HepG2 (cell line): ENCODE measurements around the gene GDF15.

Experiments used
- CHD2 ChIP-seq: IDR thresholded peaks from 2 replicates; pipeline ENCODE4 v1.6.1; 2011; ENCODE audit warnings: low read depth, low read length, improper control_type of control experiment
- CTCF ChIP-seq: sonication (generic); formaldehyde crosslinking; IDR thresholded peaks from 2 replicates; pipeline ENCODE4 v1.5.0; 2020; ENCODE audit warnings: mild to moderate bottlenecking, missing genetic modification reagents, moderate library complexity
- FOXK1 ChIP-seq: sonication (generic); formaldehyde crosslinking; IDR thresholded peaks from 2 replicates; pipeline ENCODE4 v1.4.0; 2020; ENCODE audit warnings: low read depth, missing genetic modification reagents, borderline replicate concordance
- GTF2F1 ChIP-seq: fragments of 150-350 bp; IDR thresholded peaks from 2 replicates; pipeline ENCODE4 v1.6.1; 2014; ENCODE audit warnings: low read length
- KLF12 ChIP-seq: sonication (generic); formaldehyde crosslinking; IDR thresholded peaks from 2 replicates; pipeline ENCODE4 v1.4.0; 2020; ENCODE audit warnings: missing genetic modification reagents, borderline replicate concordance
- NFRKB ChIP-seq: fragments of 450-650 bp; IDR thresholded peaks from 2 replicates; pipeline ENCODE4 v1.6.1; 2017
- POLR2AphosphoS5 ChIP-seq: IDR thresholded peaks from 2 replicates; pipeline ENCODE4 v1.6.1; 2012; ENCODE audit warnings: low read depth, low read length
- SKI ChIP-seq: fragments of 450-650 bp; IDR thresholded peaks from one replicate; pipeline ENCODE4 v1.6.1; 2018; ENCODE audit warnings: mild to moderate bottlenecking; ENCODE audit not compliant: partially characterized antibody
- SMARCC2 ChIP-seq: fragments of 450-650 bp; IDR thresholded peaks from 2 replicates; pipeline ENCODE4 v1.6.1; 2017; ENCODE audit warnings: antibody characterized with exemption, mild to moderate bottlenecking
- TAF1 ChIP-seq: sonication (generic); formaldehyde crosslinking; IDR thresholded peaks from 2 replicates; pipeline ENCODE4 v1.4.0; 2020; ENCODE audit warnings: missing genetic modification reagents
- ZFP41 ChIP-seq: sonication (generic); formaldehyde crosslinking; IDR thresholded peaks from 2 replicates; pipeline ENCODE4 v1.4.0; 2020; ENCODE audit warnings: mild to moderate bottlenecking, missing genetic modification reagents, borderline replicate concordance
- ZNF83 ChIP-seq: sonication (generic); formaldehyde crosslinking; IDR thresholded peaks from 2 replicates; pipeline ENCODE4 v1.4.0; 2020; ENCODE audit warnings: missing genetic modification reagents, mild to moderate bottlenecking, borderline replicate concordance
- TF ChIP-seq, protein P1 (sequence below): IDR thresholded peaks from 2 replicates; pipeline ENCODE4 v1.6.1; 2016; ENCODE audit warnings: low read depth, borderline replicate concordance

GRCh38 chr19:18342090-18342632 is 43.8 kb upstream of the GDF15 start:
- TF ChIP-seq SKI = no peak
- TF ChIP-seq TAF1 (CRISPR knock-in tag) = no peak
- no peak for TF ChIP-seq NFRKB
- TF ChIP-seq, protein P1, sequence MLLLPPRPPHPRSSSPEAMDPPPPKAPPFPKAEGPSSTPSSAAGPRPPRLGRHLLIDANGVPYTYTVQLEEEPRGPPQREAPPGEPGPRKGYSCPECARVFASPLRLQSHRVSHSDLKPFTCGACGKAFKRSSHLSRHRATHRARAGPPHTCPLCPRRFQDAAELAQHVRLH = no peak
- TF ChIP-seq FOXK1 (CRISPR knock-in tag) = no peak
- no peak for TF ChIP-seq KLF12 (CRISPR knock-in tag)
- TF ChIP-seq POLR2AphosphoS5 = no peak
- TF ChIP-seq ZNF83 = no peak
- TF ChIP-seq SMARCC2 = no peak
- TF ChIP-seq CTCF (CRISPR knock-in tag) = no peak
- no peak for TF ChIP-seq ZFP41 (CRISPR knock-in tag)
- TF ChIP-seq CHD2 = no peak
- TF ChIP-seq GTF2F1 = no peak
